GM18507 (cell line): Measurements from ENCODE around the gene PADI3.

Experiments
- DNase-seq: peaks from one replicate; pipeline ENCODE4 v3.0.0; 2011; ENCODE audit warnings: low read depth; ENCODE audit not compliant: insufficient read length; ENCODE audit errors: extremely low spot score
- FAIRE-seq: peaks from 2 replicates; lab custom pipeline; 2011; peaks lifted over from hg19 to GRCh38; lab: Jason Lieb, UNC

The PADI3 gene

GRCh38 chr1:17248781-17249180 is at the start of gene PADI3:
Gene PADI3, plus strand, starts transcription at chr1:17249098. Its CDS starts 40 bp downstream, at chr1:17249138.
- DNase-seq (no peak), FAIRE-seq (no peak)

GRCh38 chr1:17199267-17200044 is 49.4 kb upstream of the PADI3 start:
- no peak for FAIRE-seq
- DNase-seq, result no peak

- DNase-seq (no peak), FAIRE-seq (no peak)
Measured at GRCh38 chr1:17200246-17200645, 48.7 kb upstream of the PADI3 start.

GRCh38 chr1:17200756-17201155 is 48.1 kb upstream of the PADI3 start:
- FAIRE-seq (no peak), DNase-seq (no peak)

- DNase-seq (no peak), FAIRE-seq (no peak)
Measured at GRCh38 chr1:17201201-17202021, 47.5 kb upstream of the PADI3 start.

GRCh38 chr1:17204546-17205440 is 44.1 kb upstream of the PADI3 start, which contains the start of gene PADI1:
Gene PADI1, plus strand, starts transcription at chr1:17205128. Its CDS starts 90 bp downstream, at chr1:17205218.
- no peak for FAIRE-seq

GRCh38 chr1:17205652-17206051 is 43.2 kb upstream of the PADI3 start:
- DNase-seq (no peak), FAIRE-seq (no peak)

More at GRCh38 chr1:17204546-17205440, 44.1 kb upstream of the PADI3 start, which contains the start of gene PADI1:
- no peak for DNase-seq

GRCh38 chr1:17206196-17206595 is 42.7 kb upstream of the PADI3 start:
- FAIRE-seq, result no peak
- DNase-seq, result no peak

GRCh38 chr1:17207046-17207445 is 41.9 kb upstream of the PADI3 start:
- FAIRE-seq (peak; percentile 85), DNase-seq (peak; percentile 18)

GRCh38 chr1:17207540-17207939 is 41.4 kb upstream of the PADI3 start:
- no peak for DNase-seq
- no peak for FAIRE-seq

GRCh38 chr1:17207966-17208418 is 40.9 kb upstream of the PADI3 start:
- DNase-seq (peak; percentile 59), FAIRE-seq (peak; percentile 74)

GRCh38 chr1:17208546-17208945 is 40.4 kb upstream of the PADI3 start:
- FAIRE-seq (no peak), DNase-seq (no peak)

- FAIRE-seq (no peak), DNase-seq (no peak)
Measured at GRCh38 chr1:17209430-17209829, 39.5 kb upstream of the PADI3 start.

- FAIRE-seq (no peak), DNase-seq (no peak)
Measured at GRCh38 chr1:17210176-17210575, 38.7 kb upstream of the PADI3 start.

GRCh38 chr1:17211377-17211776 is 37.5 kb upstream of the PADI3 start:
- FAIRE-seq (no peak), DNase-seq (no peak)

- DNase-seq, result no peak
- FAIRE-seq, result no peak
Measured at GRCh38 chr1:17212009-17212408, 36.9 kb upstream of the PADI3 start.

- DNase-seq (no peak), FAIRE-seq (no peak)
Measured at GRCh38 chr1:17212487-17213121, 36.3 kb upstream of the PADI3 start.

- DNase-seq (no peak), FAIRE-seq (no peak)
Measured at GRCh38 chr1:17213148-17213781, 35.6 kb upstream of the PADI3 start.

- DNase-seq, result no peak
- no peak for FAIRE-seq
Measured at GRCh38 chr1:17213782-17214148, 35.1 kb upstream of the PADI3 start.
